Ovary (tissue), 9 donors: ENCODE data around the gene RNU6-9. TPM values are rescaled to one million over a fixed set of nuclear protein-coding genes. Genes with fewer than 3 reads are reported as not detected.
A peak's percentile ranks its signal among the peaks of the same experiment; 100 is the strongest.

Source experiments
- DNase-seq, 5 donors: peaks; one replicate each; pipeline ENCODE4 v3.0.0-alpha.2; 2019 to 2020
- H3K27ac ChIP-seq, 2 donors: fragments of 200-600 bp; one replicate each; pipeline versions ENCODE4 v1.5.1 to v1.8.0; 2019 to 2022
- H3K27me3 ChIP-seq: fragments of 200-600 bp; one replicate; pipeline ENCODE4 v1.8.0; 2022
- H3K36me3 ChIP-seq: fragments of 200-600 bp; sonication (generic); one replicate; pipeline ENCODE4 v1.5.1; 2019
- H3K4me1 ChIP-seq: one replicate; pipeline ENCODE4 v1.8.1; 2013; ENCODE audit warnings: mild to moderate bottlenecking, moderate library complexity; ENCODE audit not compliant: insufficient read depth
- H3K4me3 ChIP-seq: fragments of 200-600 bp; sonication (generic); one replicate; pipeline ENCODE4 v1.5.1; 2017
- H3K9me3 ChIP-seq, 2 donors: fragments of 200-600 bp in 1 of 2; sonication (generic) in 1 of 2; one replicate each; pipeline versions ENCODE4 v1.5.1 to v1.8.1; 2013 to 2019; ENCODE audit warnings: mild to moderate bottlenecking in 1 of 2, moderate library complexity in 1 of 2
- CTCF ChIP-seq, 3 donors: fragments of 450-650 bp in 2 of 3; fragments of 200-600 bp in 1 of 3; IDR thresholded peaks; one replicate each; pipeline versions ENCODE4 v1.5.1 to v1.8.0; 2016 to 2022; ENCODE audit warnings: antibody characterized with exemption in 3 of 3, mild to moderate bottlenecking in 1 of 3
- EP300 ChIP-seq: sonication (generic); formaldehyde crosslinking; IDR thresholded peaks from one replicate; pipeline ENCODE4 v1.6.1; 2017; ENCODE audit warnings: antibody characterized with exemption
- POLR2A ChIP-seq: fragments of 450-650 bp; IDR thresholded peaks from one replicate; pipeline ENCODE4 v1.6.1; 2017; ENCODE audit warnings: antibody characterized with exemption, mild to moderate bottlenecking, moderate library complexity
- WGBS, 3 donors: extraction: QIAGEN DNeasy Blood & Tissue Kit in 1 of 3; methylation state at CpG; one replicate each; pipeline versions ENCODE4 v1.1.5 to v1.1.7; 2013 to 2017; 5-methylcytosine and 5-hydroxymethylcytosine counted together
- intact Hi-C, 4 donors: fragments of 100-400 bp; cut with DNase I; formaldehyde crosslinking; loops; one replicate each; pipeline versions ENCODE4 v1.11.0 to v1.15.1; 2022 to 2023
- polyA plus RNA-seq, 2 donors: library from polyadenylated mRNA; stranded (reverse); fragments of 200-250 nt in 1 of 2; fragments of 350-450 nt in 1 of 2; fragmentation: Illumina TruSeq in 1 of 2; extraction: RNeasy Lipid Tissue Mini Kit (QIAGEN cat#74804) in 1 of 2; gene quantifications; one replicate each; pipeline ENCODE4 v1.2.3, GENCODE V29; 2013 to 2014
- total RNA-seq, 7 donors: library from RNA; depleted of rRNA in 2 of 7; stranded (reverse); fragments of >200 nt in 2 of 7; fragmentation: NEBNext Ultra II Directional in 3 of 7; extraction: Animal tissue kit (Norgen Biotek cat#: 25700) in 3 of 7; gene quantifications; one replicate each; pipeline versions ENCODE4 v1.1.0 to v1.2.4, GENCODE V29; 2016 to 2023
- donor health status: DM: no; HTN: no; CAD: no; lungs with moderate emphysema.
- donor health status: DM: no; HTN: no; CAD: no.
- donor health status: Bipolar disorder and iron deficiency.
- donor health status: DM: yes; HTN: yes; CAD: no.
- donor health status: DM: no; HTN: no; CAD: no.
- donor health status: DM: yes; HTN: yes; CAD: no.

The RNU6-9 gene
- total and polyA plus RNA-seq, 9 donors, result not detected

- intact Hi-C loops, result loop anchor here (2.0 to 10.0 kb wide), 5 partner anchors 51 to 151 kb away; partner anchors contain the start of genes PTBP1 (in 2 of the 4) and CFD (in 1 of the 4)
- H3K36me3 ChIP-seq, result no peaks in the 10 kb centered on the region
- no peaks in the 10 kb centered on the region for H3K9me3 ChIP-seq
- H3K27me3 ChIP-seq, result peaks cover 8% of the 10 kb centered on the region
- 0 to 2% (median 2%) methylated on average over 30 to 58 of the region's 58 CpGs for WGBS, 3 donors
- H3K4me3 ChIP-seq, result no peak overlapping the region
- no peak overlapping the region for H3K27ac ChIP-seq
- TF ChIP-seq POLR2A (no peak), EP300 (no peak), CTCF (IDR thresholded peaks at IDR 0.05) (no peak)
- DNase-seq, result no peak
- H3K4me1 ChIP-seq, result peaks cover 13% of the 10 kb centered on the region
Measured at GRCh38 chr19:918481-919198, 25.4 kb downstream of the RNU6-9 start.

GRCh38 chr19:919199-920050 is 26.1 kb downstream of the RNU6-9 start:
- no peak overlapping the region for H3K27ac ChIP-seq
- peaks cover 8% of the 10 kb centered on the region for H3K27me3 ChIP-seq
- no peaks in the 10 kb centered on the region for H3K36me3 ChIP-seq
- TF ChIP-seq CTCF (IDR thresholded peaks at IDR 0.05) (no peak), EP300 (no peak), POLR2A (no peak)
- DNase-seq, result no peak
- intact Hi-C loops, result loop anchor here (2.0 to 10.0 kb wide), 8 partner anchors 52 to 315 kb away; partner anchors contain the start of genes CFD (in 2 of the 4), PTBP1 (in 2 of the 4), CBARP (in 1 of the 4) and GPX4 (in 1 of the 4)
- H3K9me3 ChIP-seq, result no peaks in the 10 kb centered on the region
- no peak overlapping the region for H3K4me3 ChIP-seq
- WGBS, 3 donors, result 1 to 3% (median 2%) methylated on average over 50 to 68 of the region's 68 CpGs
- peaks cover 13% of the 10 kb centered on the region for H3K4me1 ChIP-seq

- intact Hi-C loops, result loop anchor here in 2 of 4 donors (5.0 to 10.0 kb wide), 3 partner anchors 63 to 315 kb away; partner anchors contain the start of genes CBARP (in 1 of the 2), CFD (in 1 of the 2) and GPX4 (in 1 of the 2)
- DNase-seq, result peak in 3 of 5 donors; percentile 32 to 58 (median 43)
- peaks cover 8% of the 10 kb centered on the region for H3K27me3 ChIP-seq
Measured at GRCh38 chr19:920051-920864, 27.0 kb downstream of the RNU6-9 start.

More at GRCh38 chr19:920051-920864, 27.0 kb downstream of the RNU6-9 start:
- TF ChIP-seq CTCF (IDR thresholded peaks at IDR 0.05) (no peak), EP300 (no peak), POLR2A (no peak)
- WGBS, 3 donors, result 1 to 3% (median 1%) methylated on average over 37 to 84 of the region's 84 CpGs
- H3K4me1 ChIP-seq, result peaks cover 16% of the 10 kb centered on the region
- no peaks in the 10 kb centered on the region for H3K36me3 ChIP-seq
- H3K9me3 ChIP-seq, result no peaks in the 10 kb centered on the region
- H3K4me3 ChIP-seq, result no peak overlapping the region
- no peak overlapping the region for H3K27ac ChIP-seq
